GM23248 (cell line): ENCODE measurements around the gene HAO2. TPM values are rescaled to one million over a fixed set of nuclear protein-coding genes. Genes with fewer than 3 reads are reported as not detected.
A peak's percentile ranks its signal among the peaks of the same experiment; 100 is the strongest.

ENCODE experiments used
- DNase-seq: peaks from one replicate; pipeline ENCODE4 v3.0.0-alpha.2; 2015
- H2AFZ ChIP-seq: fragments of 200-600 bp; sonication (generic); 2 replicates; pipeline ENCODE4 v1.6.1; 2016; ENCODE audit warnings: antibody characterized with exemption
- H3F3A ChIP-seq: fragments of 200-600 bp; sonication (generic); 2 replicates; pipeline ENCODE4 v1.6.1; 2016; ENCODE audit warnings: mild to moderate bottlenecking, antibody characterized with exemption, mixed run types; ENCODE audit not compliant: insufficient read depth
- H3K27ac ChIP-seq: fragments of 200-600 bp; sonication (generic); 2 replicates; pipeline ENCODE4 v1.5.1; 2016; ENCODE audit warnings: mild to moderate bottlenecking
- H3K27me3 ChIP-seq: fragments of 200-600 bp; sonication (generic); replicated peaks from 2 replicates; pipeline ENCODE4 v1.6.1; 2016; ENCODE audit warnings: mild to moderate bottlenecking; ENCODE audit not compliant: insufficient read depth
- H3K36me3 ChIP-seq: fragments of 200-600 bp; sonication (generic); 2 replicates; pipeline ENCODE4 v1.6.1; 2016; ENCODE audit warnings: low read depth, mild to moderate bottlenecking
- H3K4me1 ChIP-seq: fragments of 200-600 bp; sonication (generic); 2 replicates; pipeline ENCODE4 v1.6.1; 2016; ENCODE audit warnings: mild to moderate bottlenecking; ENCODE audit not compliant: insufficient read depth
- H3K4me2 ChIP-seq: fragments of 200-600 bp; sonication (generic); one replicate; pipeline ENCODE4 v1.6.1; 2016; ENCODE audit warnings: mild to moderate bottlenecking; ENCODE audit not compliant: unreplicated experiment
- H3K4me3 ChIP-seq: fragments of 200-600 bp; sonication (generic); 2 replicates; pipeline ENCODE4 v1.5.1; 2016; ENCODE audit warnings: mild to moderate bottlenecking
- H3K79me2 ChIP-seq: fragments of 200-600 bp; sonication (generic); 2 replicates; pipeline ENCODE4 v1.6.1; 2016; ENCODE audit warnings: mild to moderate bottlenecking; ENCODE audit not compliant: insufficient read depth
- H3K9ac ChIP-seq: fragments of 200-600 bp; sonication (generic); 2 replicates; pipeline ENCODE4 v1.6.1; 2016; ENCODE audit warnings: mild to moderate bottlenecking
- H3K9me2 ChIP-seq: fragments of 200-600 bp; sonication (generic); 2 replicates; pipeline ENCODE4 v1.6.1; 2016; ENCODE audit warnings: mixed run types, mild to moderate bottlenecking, moderate library complexity; ENCODE audit not compliant: insufficient read depth
- H3K9me3 ChIP-seq: fragments of 200-600 bp; sonication (generic); one replicate; pipeline ENCODE4 v1.6.1; 2017; ENCODE audit warnings: low read depth
- H4K20me1 ChIP-seq: fragments of 200-600 bp; sonication (generic); 2 replicates; pipeline ENCODE4 v1.6.0; 2016; ENCODE audit not compliant: insufficient read depth
- EZH2 ChIP-seq: fragments of 200-600 bp; sonication (generic); IDR thresholded peaks from 2 replicates; pipeline ENCODE4 v1.6.1; 2018; ENCODE audit warnings: antibody characterized with exemption, mild to moderate bottlenecking; ENCODE audit not compliant: insufficient read depth, poor library complexity, severe bottlenecking
- EZH2phosphoT487 ChIP-seq: fragments of 200-600 bp; sonication (generic); IDR thresholded peaks from 2 replicates; pipeline ENCODE4 v1.6.1; 2018; ENCODE audit warnings: antibody characterized with exemption, moderate library complexity, mild to moderate bottlenecking, low read depth; ENCODE audit not compliant: insufficient read depth
- WGBS, 2 experiments: methylation state at CpG; one replicate each; pipeline ENCODE4 v1.1.6; 2015 to 2017; ENCODE audit warnings: low lambda C conversion rate in 2 of 2, low coverage in 1 of 2; ENCODE audit errors: missing lambda C conversion rate in 2 of 2; 5-methylcytosine and 5-hydroxymethylcytosine counted together
- in situ Hi-C: fragments of 300-500 bp; cut with MboI; formaldehyde crosslinking; loops from 2 replicates; pipeline ENCODE4 v1.15.0; 2020
- polyA plus RNA-seq: library from polyadenylated mRNA; unstranded; fragments of >200 nt; fragmentation: Nextera tagmentation; extraction: Ambion mirVana; gene quantifications from 2 replicates; pipeline ENCODE4 v1.2.1, GENCODE V29; 2016
- total RNA-seq: library from RNA; depleted of rRNA; stranded (reverse); fragments of >200 nt; shearing (Covaris generic); gene quantifications from 2 replicates; pipeline ENCODE4 v1.2.3, GENCODE V29; 2014

HAO2 gene
- total and polyA plus RNA-seq, 2 experiments from 2014 or later: not detected

GRCh38 chr1:119388450-119388849, 19.9 kb downstream of the HAO2 start:
- Histone ChIP-seq H3K4me3 (no peak overlapping the region), H3K79me2 (no peaks in the 10 kb centered on the region), H3K27ac (no peak overlapping the region), H3F3A (no peaks in the 10 kb centered on the region), H2AFZ (no peak overlapping the region), H3K4me2 (no peak overlapping the region), H3K4me1 (no peaks in the 10 kb centered on the region), H3K9me2 (no peaks in the 10 kb centered on the region), H3K36me3 (no peaks in the 10 kb centered on the region), H3K27me3 (peaks cover 27% of the 10 kb centered on the region), H3K9me3 (no peaks in the 10 kb centered on the region), H4K20me1 (no peaks in the 10 kb centered on the region), H3K9ac (no peak overlapping the region)
- no peak for DNase-seq
- in situ Hi-C loops: no loop called here
- 13 to 18% methylated on average over 1 of the region's 1 CpG for WGBS, 2 experiments
- TF ChIP-seq EZH2 (no peak), EZH2phosphoT487 (no peak)

GRCh38 chr1:119390526-119390925, 21.9 kb downstream of the HAO2 start:
- H3K9me2 ChIP-seq: no peaks in the 10 kb centered on the region
- H3K36me3 ChIP-seq: no peaks in the 10 kb centered on the region
- H3K9ac ChIP-seq: no peak overlapping the region
- no peaks in the 10 kb centered on the region for H3K4me1 ChIP-seq
- H3K9me3 ChIP-seq: no peaks in the 10 kb centered on the region
- TF ChIP-seq EZH2 (no peak), EZH2phosphoT487 (no peak)
- H3K4me2 ChIP-seq: no peak overlapping the region
- no peak overlapping the region for H2AFZ ChIP-seq
- H3K79me2 ChIP-seq: no peaks in the 10 kb centered on the region
- in situ Hi-C loops: no loop called here
- H3K4me3 ChIP-seq: no peak overlapping the region
- peaks cover 26% of the 10 kb centered on the region for H3K27me3 ChIP-seq
- H4K20me1 ChIP-seq: no peaks in the 10 kb centered on the region
- no peak for DNase-seq
- H3K27ac ChIP-seq: no peak overlapping the region
- H3F3A ChIP-seq: no peaks in the 10 kb centered on the region

- Histone ChIP-seq H3F3A (no peaks in the 10 kb centered on the region), H3K9me2 (no peaks in the 10 kb centered on the region), H3K36me3 (no peaks in the 10 kb centered on the region), H3K4me1 (no peaks in the 10 kb centered on the region), H3K9me3 (no peaks in the 10 kb centered on the region), H3K4me3 (no peak overlapping the region), H2AFZ (no peak overlapping the region), H3K27ac (no peak overlapping the region), H3K27me3 (peaks cover 20% of the 10 kb centered on the region; the same call in 1 of the 2 replicates), H4K20me1 (no peaks in the 10 kb centered on the region), H3K79me2 (no peaks in the 10 kb centered on the region), H3K9ac (no peak overlapping the region), H3K4me2 (no peak overlapping the region)
- in situ Hi-C loops: no loop called here
- WGBS, 2 experiments: 32 to 35% methylated on average over 3 of the region's 3 CpGs
- TF ChIP-seq EZH2 (no peak), EZH2phosphoT487 (no peak)
- DNase-seq: peak; percentile 20
These were observed 23.2 kb downstream of the HAO2 start for GRCh38 chr1:119391749-119392148.

GRCh38 chr1:119394085-119394484, 25.5 kb downstream of the HAO2 start:
- in situ Hi-C loops: no loop called here
- Histone ChIP-seq H3K36me3 (no peaks in the 10 kb centered on the region), H3F3A (no peaks in the 10 kb centered on the region), H3K27ac (no peak overlapping the region), H3K4me1 (no peaks in the 10 kb centered on the region), H3K9ac (no peak overlapping the region), H3K9me3 (no peaks in the 10 kb centered on the region), H4K20me1 (no peaks in the 10 kb centered on the region), H3K27me3 (peaks cover 11% of the 10 kb centered on the region; the same call in 1 of the 2 replicates), H3K9me2 (no peaks in the 10 kb centered on the region), H3K4me3 (no peak overlapping the region), H3K79me2 (no peaks in the 10 kb centered on the region), H3K4me2 (no peak overlapping the region), H2AFZ (no peak overlapping the region)
- WGBS, 2 experiments: 54 to 61% methylated on average over 1 of the region's 1 CpG
- TF ChIP-seq EZH2phosphoT487 (no peak), EZH2 (no peak)
- DNase-seq: no peak

GRCh38 chr1:119396982-119397381, 28.4 kb downstream of the HAO2 start:
- in situ Hi-C loops: no loop called here

More at GRCh38 chr1:119396982-119397381, 28.4 kb downstream of the HAO2 start:
- Histone ChIP-seq H3K36me3 (no peaks in the 10 kb centered on the region), H3K9me2 (no peaks in the 10 kb centered on the region), H4K20me1 (no peaks in the 10 kb centered on the region), H3K9me3 (no peaks in the 10 kb centered on the region), H3K4me1 (no peaks in the 10 kb centered on the region), H3K27ac (no peak overlapping the region), H3K27me3 (peaks cover 11% of the 10 kb centered on the region; the same call in 1 of the 2 replicates), H2AFZ (no peak overlapping the region), H3K9ac (no peak overlapping the region), H3K4me2 (no peak overlapping the region), H3K79me2 (no peaks in the 10 kb centered on the region), H3K4me3 (no peak overlapping the region), H3F3A (no peaks in the 10 kb centered on the region)
- TF ChIP-seq EZH2 (no peak), EZH2phosphoT487 (no peak)
- no peak for DNase-seq
